Breast epithelium (tissue), 4 donors: Measurements from ENCODE around the gene THOC2. TPM values are rescaled to one million over a fixed set of nuclear protein-coding genes. Genes with fewer than 3 reads are reported as not detected.

ENCODE experiments used
- DNase-seq, 2 donors: peaks; one replicate each; pipeline ENCODE4 v3.0.0-alpha.2; 2019; ENCODE audit warnings: low spot score in 2 of 2
- H3K27ac ChIP-seq, 2 donors: fragments of 200-600 bp; sonication (generic) in 1 of 2; one replicate each; pipeline ENCODE4 v1.5.1; 2016 to 2019; ENCODE audit warnings: mild to moderate bottlenecking in 1 of 2
- H3K27me3 ChIP-seq, 2 donors: fragments of 200-600 bp; sonication (generic) in 1 of 2; one replicate each; pipeline versions ENCODE4 v1.5.1 to v1.6.0; 2017 to 2019; ENCODE audit warnings: control low read depth in 1 of 2, mild to moderate bottlenecking in 1 of 2
- H3K36me3 ChIP-seq: fragments of 200-600 bp; one replicate; pipeline ENCODE4 v1.5.1; 2019
- H3K4me1 ChIP-seq, 2 donors: fragments of 200-600 bp; sonication (generic); one replicate each; pipeline ENCODE4 v1.5.1; 2016 to 2019; ENCODE audit warnings: control low read depth in 1 of 2
- H3K4me3 ChIP-seq, 3 donors: fragments of 200-600 bp; sonication (generic); 1 replicate in 2 of 3; 2 replicates in 1 of 3; pipeline ENCODE4 v1.5.1; 2016 to 2019; ENCODE audit warnings: mild to moderate bottlenecking in 3 of 3, moderate library complexity in 2 of 3
- H3K9me3 ChIP-seq, 2 donors: fragments of 200-600 bp; sonication (generic) in 1 of 2; one replicate each; pipeline ENCODE4 v1.5.1; 2016 to 2019; ENCODE audit warnings: control low read depth in 1 of 2
- POLR2A ChIP-seq: fragments of 450-650 bp; IDR thresholded peaks from one replicate; pipeline ENCODE4 v1.6.1; 2016; ENCODE audit warnings: antibody characterized with exemption, mild to moderate bottlenecking, moderate library complexity
- POLR2AphosphoS5 ChIP-seq, 3 donors: sonication (generic); formaldehyde crosslinking; IDR thresholded peaks; one replicate each; pipeline ENCODE4 v1.6.1; 2017; ENCODE audit warnings: antibody characterized with exemption in 3 of 3
- intact Hi-C: fragments of 100-400 bp; cut with DNase I; formaldehyde crosslinking; loops from one replicate; pipeline ENCODE4 v1.15.1; 2023; ENCODE audit warnings: low total_unique reads
- total RNA-seq, 3 donors: library from RNA; depleted of rRNA; stranded (reverse); fragments of >200 nt; gene quantifications; one replicate each; pipeline ENCODE4 v1.1.0, GENCODE V29; 2016
- TF ChIP-seq, protein P1 (sequence below), 3 donors: fragments of 450-650 bp; IDR thresholded peaks; one replicate each; pipeline ENCODE4 v1.5.1; 2016 to 2017; ENCODE audit warnings: antibody characterized with exemption in 3 of 3, mild to moderate bottlenecking in 3 of 3, moderate library complexity in 3 of 3

The THOC2 gene
- total RNA-seq, 3 donors from 2014 or later: 72.8 to 169 (median 119) TPM

DNA sequence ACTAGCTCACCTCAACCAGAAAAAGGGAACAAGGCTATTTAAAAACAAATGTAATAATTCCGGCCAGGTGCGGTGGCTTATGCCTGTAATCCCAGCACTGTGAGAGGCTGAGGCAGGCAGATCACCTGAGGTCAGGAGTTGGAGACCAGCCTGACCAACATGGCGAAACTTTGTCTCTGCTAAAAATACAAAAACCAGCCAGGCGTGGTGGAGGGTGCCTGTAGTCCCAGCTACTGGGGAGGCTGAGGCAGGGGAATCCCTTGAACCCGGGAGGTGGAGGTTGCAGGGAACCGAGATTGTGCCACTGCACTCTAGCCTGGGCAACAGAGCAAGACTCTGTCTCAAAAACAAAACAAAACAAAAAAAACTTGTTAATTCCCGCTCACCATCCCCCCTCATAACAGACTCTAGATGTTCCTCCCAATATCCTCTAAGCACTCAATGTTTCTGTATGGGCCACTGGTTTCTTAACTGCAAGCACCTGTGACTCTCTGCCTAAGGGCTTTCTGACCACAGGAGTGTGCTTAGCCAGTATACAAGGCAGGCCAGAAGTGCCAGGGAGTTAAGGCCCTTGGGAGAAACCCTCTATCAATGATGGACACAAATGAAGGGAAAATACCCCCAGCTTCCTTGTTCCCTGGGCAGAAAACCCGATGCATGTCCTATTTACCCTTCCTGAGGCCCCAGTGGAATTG, 21.0 kb upstream of the THOC2 start:
- Histone ChIP-seq H3K36me3 (no peaks in the 10 kb centered on the region), H3K27me3 (no peaks in the 10 kb centered on the region), H3K27ac (no peak overlapping the region), H3K9me3 (peaks cover 0 to 2% of the 10 kb centered on the region in 2 donors), H3K4me3 (no peak overlapping the region), H3K4me1 (no peaks in the 10 kb centered on the region)
- no peak for DNase-seq
- TF ChIP-seq, protein P1, sequence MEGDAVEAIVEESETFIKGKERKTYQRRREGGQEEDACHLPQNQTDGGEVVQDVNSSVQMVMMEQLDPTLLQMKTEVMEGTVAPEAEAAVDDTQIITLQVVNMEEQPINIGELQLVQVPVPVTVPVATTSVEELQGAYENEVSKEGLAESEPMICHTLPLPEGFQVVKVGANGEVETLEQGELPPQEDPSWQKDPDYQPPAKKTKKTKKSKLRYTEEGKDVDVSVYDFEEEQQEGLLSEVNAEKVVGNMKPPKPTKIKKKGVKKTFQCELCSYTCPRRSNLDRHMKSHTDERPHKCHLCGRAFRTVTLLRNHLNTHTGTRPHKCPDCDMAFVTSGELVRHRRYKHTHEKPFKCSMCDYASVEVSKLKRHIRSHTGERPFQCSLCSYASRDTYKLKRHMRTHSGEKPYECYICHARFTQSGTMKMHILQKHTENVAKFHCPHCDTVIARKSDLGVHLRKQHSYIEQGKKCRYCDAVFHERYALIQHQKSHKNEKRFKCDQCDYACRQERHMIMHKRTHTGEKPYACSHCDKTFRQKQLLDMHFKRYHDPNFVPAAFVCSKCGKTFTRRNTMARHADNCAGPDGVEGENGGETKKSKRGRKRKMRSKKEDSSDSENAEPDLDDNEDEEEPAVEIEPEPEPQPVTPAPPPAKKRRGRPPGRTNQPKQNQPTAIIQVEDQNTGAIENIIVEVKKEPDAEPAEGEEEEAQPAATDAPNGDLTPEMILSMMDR (IDR thresholded peaks at IDR 0.05): no peak
- TF ChIP-seq POLR2A: no peak
- no peak for TF ChIP-seq POLR2AphosphoS5 (IDR thresholded peaks at IDR 0.05)
- intact Hi-C loops: no loop called here

DNA sequence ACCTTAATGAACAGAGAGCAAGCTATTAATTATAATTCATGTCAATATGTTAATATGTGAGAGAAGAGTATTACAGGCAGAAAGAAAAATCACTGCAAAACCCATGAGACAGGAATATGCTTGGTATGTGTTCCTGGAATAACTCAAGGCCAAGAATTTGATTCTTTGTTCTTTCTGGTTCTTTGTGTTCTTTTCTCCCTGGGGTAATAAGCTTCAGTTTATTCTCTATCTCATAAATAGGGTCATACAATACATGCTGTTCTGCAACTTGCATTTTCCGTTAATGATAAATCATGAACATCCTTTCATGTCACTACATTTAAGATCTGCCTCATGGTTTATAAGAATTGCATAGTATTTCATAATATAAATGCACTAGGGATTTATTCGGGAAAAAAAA, 16.8 kb upstream of the THOC2 start:
- no peak for DNase-seq
- intact Hi-C loops: no loop called here
- no peaks in the 10 kb centered on the region for H3K36me3 ChIP-seq
- no peak overlapping the region for H3K27ac ChIP-seq
- H3K4me1 ChIP-seq: no peaks in the 10 kb centered on the region
- H3K9me3 ChIP-seq: no peaks in the 10 kb centered on the region
- H3K4me3 ChIP-seq: no peak overlapping the region
- TF ChIP-seq, protein P1 (IDR thresholded peaks at IDR 0.05): no peak
- TF ChIP-seq POLR2AphosphoS5 (IDR thresholded peaks at IDR 0.05): no peak
- no peak for TF ChIP-seq POLR2A
- H3K27me3 ChIP-seq: no peaks in the 10 kb centered on the region

DNA sequence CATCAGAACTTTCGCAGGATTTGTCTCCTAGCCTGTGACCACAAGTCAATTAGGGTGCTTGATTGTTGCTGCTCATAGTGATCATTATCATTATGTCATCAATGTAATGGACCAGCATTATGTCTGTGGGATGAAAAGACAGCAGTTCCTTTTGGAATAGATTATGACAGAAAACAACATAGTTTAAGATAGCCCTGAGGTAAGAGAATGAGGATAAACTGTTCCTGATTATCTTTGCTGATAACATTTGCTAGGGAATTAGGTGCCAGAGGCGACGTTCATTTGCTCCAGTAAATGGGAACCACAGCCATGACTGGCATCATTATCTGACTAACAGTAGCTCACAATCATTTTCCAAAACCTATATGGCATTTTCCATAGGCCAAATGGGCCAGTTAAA, 12.7 kb upstream of the THOC2 start:
- Histone ChIP-seq H3K27ac (no peak overlapping the region), H3K4me3 (no peak overlapping the region), H3K9me3 (no peaks in the 10 kb centered on the region), H3K4me1 (no peaks in the 10 kb centered on the region), H3K27me3 (no peaks in the 10 kb centered on the region), H3K36me3 (no peaks in the 10 kb centered on the region)
- TF ChIP-seq, protein P1 (IDR thresholded peaks at IDR 0.05): no peak
- TF ChIP-seq POLR2AphosphoS5 (IDR thresholded peaks at IDR 0.05) (no peak), POLR2A (no peak)
- intact Hi-C loops: no loop called here
- no peak for DNase-seq

DNA sequence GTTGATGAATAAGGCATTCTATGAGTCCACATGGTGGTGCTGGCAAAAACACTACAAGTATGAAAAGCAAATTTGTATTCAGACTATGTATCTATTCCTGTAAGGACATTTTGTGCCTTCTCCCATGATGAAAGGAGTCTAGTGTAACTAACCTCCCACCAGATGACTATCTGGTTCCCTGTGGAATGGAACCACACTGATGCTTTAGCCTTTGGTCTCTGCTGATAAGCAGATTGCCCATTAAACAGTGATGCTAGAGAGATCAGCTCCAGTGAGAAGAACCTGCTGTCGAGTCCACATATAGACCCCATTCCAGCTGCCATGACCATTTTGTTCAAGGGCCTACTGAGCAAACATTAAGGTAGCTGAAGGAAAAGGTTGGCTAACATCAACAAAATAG, 10.5 kb upstream of the THOC2 start:
- TF ChIP-seq, protein P1 (IDR thresholded peaks at IDR 0.05): no peak
- TF ChIP-seq POLR2AphosphoS5 (IDR thresholded peaks at IDR 0.05) (no peak), POLR2A (no peak)
- intact Hi-C loops: no loop called here

DNA sequence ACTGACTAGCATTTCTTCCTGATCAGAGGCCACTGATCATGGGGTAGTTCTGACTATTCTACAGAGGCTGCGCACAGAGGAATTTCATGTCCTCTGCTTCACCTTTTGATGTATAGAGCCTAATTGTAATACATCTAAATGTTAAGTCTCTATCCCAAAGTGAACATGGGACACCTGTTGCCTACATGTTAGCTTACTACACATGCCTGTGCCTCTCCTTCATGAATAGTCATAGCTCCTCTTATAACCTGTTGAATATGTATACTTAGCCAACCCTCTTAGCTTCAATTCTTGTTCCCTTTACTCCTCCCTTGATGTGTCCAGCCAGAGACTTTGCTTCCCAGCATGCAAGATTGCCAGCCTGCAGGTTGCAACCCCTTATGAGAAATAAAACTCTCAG, 9.6 kb upstream of the THOC2 start:
- H3K27ac ChIP-seq: no peak overlapping the region

More for the DNA sequence above, 10.5 kb upstream of the THOC2 start:
- H3K4me3 ChIP-seq: no peak overlapping the region
- H3K9me3 ChIP-seq: no peaks in the 10 kb centered on the region
- no peak for DNase-seq
- no peaks in the 10 kb centered on the region for H3K4me1 ChIP-seq
- H3K27ac ChIP-seq: no peak overlapping the region
- no peaks in the 10 kb centered on the region for H3K36me3 ChIP-seq
- H3K27me3 ChIP-seq: no peaks in the 10 kb centered on the region

More for the DNA sequence above, 9.6 kb upstream of the THOC2 start:
- Histone ChIP-seq H3K27me3 (no peaks in the 10 kb centered on the region), H3K36me3 (no peaks in the 10 kb centered on the region), H3K4me1 (no peaks in the 10 kb centered on the region), H3K9me3 (no peaks in the 10 kb centered on the region), H3K4me3 (no peak overlapping the region)
- intact Hi-C loops: no loop called here
- DNase-seq: no peak
- TF ChIP-seq POLR2AphosphoS5 (IDR thresholded peaks at IDR 0.05) (no peak), POLR2A (no peak)
- TF ChIP-seq, protein P1 (IDR thresholded peaks at IDR 0.05): no peak
